ENCODE data around the gene KIF21B.
A peak's percentile ranks its signal among the peaks of the same experiment; 100 is the strongest.

Gene KIF21B

DNA sequence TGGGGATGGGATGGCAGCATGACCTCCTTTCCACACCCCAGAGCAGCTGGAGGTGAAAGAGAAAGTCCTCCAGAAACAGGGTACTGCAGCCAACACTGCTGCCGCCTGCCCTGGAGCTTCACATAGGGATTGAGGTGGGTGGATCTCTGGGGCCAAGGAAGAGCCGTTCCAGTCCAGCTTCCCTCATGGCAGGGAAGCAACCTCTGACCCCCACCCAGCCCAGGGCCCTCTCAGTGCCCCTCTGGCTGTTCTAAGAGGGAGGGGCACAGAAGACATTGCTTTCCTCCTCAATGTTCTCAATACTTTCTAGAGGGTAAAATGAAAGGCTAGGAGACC is 5.7 kb downstream of the KIF21B start:
- Histone ChIP-seq H3K36me3 (ENCODE audit: insufficient read depth, low read length) (no peaks in the 10 kb centered on the region), H4K20me1 (ENCODE audit: insufficient read depth, low read length, poor library complexity, severe bottlenecking) (peaks cover 5% of the 10 kb centered on the region), H3K9me2 (replicated peaks; ENCODE audit: low read depth, low read length) (no peaks in the 10 kb centered on the region), H3K4me1 (ENCODE audit: insufficient read depth, low read length, poor library complexity, severe bottlenecking) (peaks cover 90% of the 10 kb centered on the region), H3K9me3 (ENCODE audit: insufficient read depth, low read depth, low read length) (no peaks in the 10 kb centered on the region), H3K79me2 (ENCODE audit: insufficient read depth, low read length) (peaks cover 92% of the 10 kb centered on the region), H3K4me3 (ENCODE audit: low read length, poor library complexity, severe bottlenecking) (peak overlapping the region; percentile 77), H2AFZ (ENCODE audit: low read length) (no peak overlapping the region), H3K9ac (ENCODE audit: low read depth, low read length, poor library complexity, severe bottlenecking) (peak overlapping the region; percentile 53), H3F3A (ENCODE audit: low read depth) (peaks cover 11% of the 10 kb centered on the region), H3K27me3 (ENCODE audit: insufficient read depth, low read length, poor library complexity, severe bottlenecking) (no peaks in the 10 kb centered on the region), H3K4me2 (ENCODE audit: low read depth, low read length, poor library complexity, severe bottlenecking) (peak overlapping the region; percentile 86)
- TF ChIP-seq, protein P1, sequence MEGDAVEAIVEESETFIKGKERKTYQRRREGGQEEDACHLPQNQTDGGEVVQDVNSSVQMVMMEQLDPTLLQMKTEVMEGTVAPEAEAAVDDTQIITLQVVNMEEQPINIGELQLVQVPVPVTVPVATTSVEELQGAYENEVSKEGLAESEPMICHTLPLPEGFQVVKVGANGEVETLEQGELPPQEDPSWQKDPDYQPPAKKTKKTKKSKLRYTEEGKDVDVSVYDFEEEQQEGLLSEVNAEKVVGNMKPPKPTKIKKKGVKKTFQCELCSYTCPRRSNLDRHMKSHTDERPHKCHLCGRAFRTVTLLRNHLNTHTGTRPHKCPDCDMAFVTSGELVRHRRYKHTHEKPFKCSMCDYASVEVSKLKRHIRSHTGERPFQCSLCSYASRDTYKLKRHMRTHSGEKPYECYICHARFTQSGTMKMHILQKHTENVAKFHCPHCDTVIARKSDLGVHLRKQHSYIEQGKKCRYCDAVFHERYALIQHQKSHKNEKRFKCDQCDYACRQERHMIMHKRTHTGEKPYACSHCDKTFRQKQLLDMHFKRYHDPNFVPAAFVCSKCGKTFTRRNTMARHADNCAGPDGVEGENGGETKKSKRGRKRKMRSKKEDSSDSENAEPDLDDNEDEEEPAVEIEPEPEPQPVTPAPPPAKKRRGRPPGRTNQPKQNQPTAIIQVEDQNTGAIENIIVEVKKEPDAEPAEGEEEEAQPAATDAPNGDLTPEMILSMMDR (conservative IDR thresholded peaks at IDR 0.05; ENCODE audit: low read length): no peak
- TF ChIP-seq EZH2phosphoT487 (IDR thresholded peaks at IDR 0.05; ENCODE audit: borderline replicate concordance): no peak

DNA sequence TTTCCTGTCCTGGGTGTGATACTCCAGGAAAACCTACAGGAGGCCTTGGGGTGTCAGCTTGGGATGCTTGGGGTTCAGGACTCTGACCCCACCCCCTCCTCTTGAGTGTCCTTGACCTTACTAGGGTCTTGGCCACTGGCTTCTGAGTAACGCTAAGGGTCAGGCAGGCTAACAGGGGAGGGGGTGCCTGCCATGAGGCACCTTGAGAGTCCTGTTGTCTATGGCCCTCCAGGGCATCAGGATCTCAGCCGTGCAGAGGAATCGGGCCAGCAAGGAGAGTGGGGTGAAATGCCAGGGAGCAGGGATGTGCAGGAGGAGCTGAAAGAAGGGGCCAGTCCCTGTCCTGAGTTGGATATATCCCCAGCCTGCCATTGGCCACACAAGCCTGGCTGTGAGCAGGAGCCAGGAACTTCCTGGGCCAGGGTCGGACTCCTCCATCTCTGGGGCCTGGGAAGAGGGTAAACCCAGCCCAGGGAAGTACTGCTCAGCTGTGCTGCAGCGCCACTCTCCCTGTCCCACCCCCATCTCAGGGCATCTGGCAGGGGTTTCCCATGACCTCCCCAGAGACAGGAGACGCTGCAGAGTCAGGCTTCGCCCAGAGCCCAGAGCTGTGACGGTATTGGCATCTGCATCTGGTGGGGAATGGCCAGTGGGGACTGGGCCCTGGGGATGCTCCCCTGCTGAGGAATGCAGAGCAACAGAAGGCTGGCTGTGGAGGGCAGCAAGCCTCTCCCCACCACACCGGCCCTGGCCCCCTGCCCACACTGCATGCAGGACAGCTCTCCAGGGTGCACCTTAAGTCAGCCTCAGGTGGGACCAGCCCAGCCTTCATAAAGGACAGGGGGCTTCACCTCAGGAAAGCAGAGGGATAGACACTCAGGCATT is 6.3 kb downstream of the KIF21B start:
- Histone ChIP-seq H3K4me2 (ENCODE audit: low read depth, low read length, poor library complexity, severe bottlenecking) (peak overlapping the region; percentile 86), H3K4me1 (ENCODE audit: insufficient read depth, low read length, poor library complexity, severe bottlenecking) (peaks cover 88% of the 10 kb centered on the region), H3K4me3 (ENCODE audit: low read length, poor library complexity, severe bottlenecking) (no peak overlapping the region), H3K36me3 (ENCODE audit: insufficient read depth, low read length) (no peaks in the 10 kb centered on the region), H3K79me2 (ENCODE audit: insufficient read depth, low read length) (peaks cover 90% of the 10 kb centered on the region), H3F3A (ENCODE audit: low read depth) (peaks cover 11% of the 10 kb centered on the region), H2AFZ (ENCODE audit: low read length) (no peak overlapping the region), H3K27me3 (ENCODE audit: insufficient read depth, low read length, poor library complexity, severe bottlenecking) (no peaks in the 10 kb centered on the region), H3K9ac (ENCODE audit: low read depth, low read length, poor library complexity, severe bottlenecking) (peak overlapping the region; percentile 53), H3K9me2 (replicated peaks; ENCODE audit: low read depth, low read length) (no peaks in the 10 kb centered on the region), H4K20me1 (ENCODE audit: insufficient read depth, low read length, poor library complexity, severe bottlenecking) (peaks cover 7% of the 10 kb centered on the region), H3K9me3 (ENCODE audit: insufficient read depth, low read depth, low read length) (no peaks in the 10 kb centered on the region)
- no peak for TF ChIP-seq EZH2phosphoT487 (IDR thresholded peaks at IDR 0.05; ENCODE audit: borderline replicate concordance)
- TF ChIP-seq, protein P1 (conservative IDR thresholded peaks at IDR 0.05; ENCODE audit: low read length): no peak

DNA sequence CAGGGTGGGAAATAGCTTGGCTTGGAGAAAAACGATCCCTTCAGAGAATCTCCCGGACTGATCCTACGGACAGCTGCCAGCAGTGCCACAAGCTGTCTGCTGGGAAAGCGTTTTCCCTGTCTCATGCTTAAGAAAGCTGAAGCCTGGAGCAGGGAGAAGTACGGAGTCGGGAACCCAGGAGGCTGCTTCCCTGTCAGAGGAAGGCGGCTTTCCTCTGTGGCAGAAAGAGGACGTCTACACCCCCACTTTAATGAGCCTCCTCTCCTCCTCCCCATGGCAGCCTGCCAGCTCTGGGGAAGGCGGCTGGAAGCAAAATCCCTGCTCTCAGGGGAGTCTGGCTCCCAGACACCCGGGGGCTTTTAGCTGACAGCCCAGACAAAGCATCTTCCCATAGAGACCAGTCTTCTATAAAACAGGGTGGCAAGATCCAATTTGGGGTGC is 7.3 kb downstream of the KIF21B start:
- H2AFZ ChIP-seq (ENCODE audit: low read length): no peak overlapping the region
- H3F3A ChIP-seq (ENCODE audit: low read depth): peaks cover 11% of the 10 kb centered on the region
- H3K4me3 ChIP-seq (ENCODE audit: low read length, poor library complexity, severe bottlenecking): peak overlapping the region; percentile 11
- H3K27me3 ChIP-seq (ENCODE audit: insufficient read depth, low read length, poor library complexity, severe bottlenecking): no peaks in the 10 kb centered on the region
- peaks cover 79% of the 10 kb centered on the region for H3K4me1 ChIP-seq (ENCODE audit: insufficient read depth, low read length, poor library complexity, severe bottlenecking)
- H4K20me1 ChIP-seq (ENCODE audit: insufficient read depth, low read length, poor library complexity, severe bottlenecking): peaks cover 10% of the 10 kb centered on the region
- no peaks in the 10 kb centered on the region for H3K9me3 ChIP-seq (ENCODE audit: insufficient read depth, low read depth, low read length)
- H3K4me2 ChIP-seq (ENCODE audit: low read depth, low read length, poor library complexity, severe bottlenecking): peak overlapping the region; percentile 86
- H3K9ac ChIP-seq (ENCODE audit: low read depth, low read length, poor library complexity, severe bottlenecking): peak overlapping the region; percentile 53
- TF ChIP-seq, protein P1 (conservative IDR thresholded peaks at IDR 0.05; ENCODE audit: low read length): no peak
- no peak for TF ChIP-seq EZH2phosphoT487 (IDR thresholded peaks at IDR 0.05; ENCODE audit: borderline replicate concordance)
- H3K9me2 ChIP-seq (replicated peaks; ENCODE audit: low read depth, low read length): no peaks in the 10 kb centered on the region
- H3K79me2 ChIP-seq (ENCODE audit: insufficient read depth, low read length): peaks cover 90% of the 10 kb centered on the region
- no peaks in the 10 kb centered on the region for H3K36me3 ChIP-seq (ENCODE audit: insufficient read depth, low read length)
